H9 (cell line): ENCODE data around the gene CORO7. TPM values are rescaled to one million over a fixed set of nuclear protein-coding genes. Genes with fewer than 3 reads are reported as not detected.

Experiments used
- DNase-seq: peaks from one replicate; pipeline ENCODE4 v3.0.0-alpha.2; 2017
- H2AFZ ChIP-seq: one replicate; pipeline ENCODE4 v1.6.1; 2013; ENCODE audit warnings: mild to moderate bottlenecking, low read length, control low read depth, moderate library complexity
- H2AK5ac ChIP-seq: 2 replicates; pipeline ENCODE4 v1.6.1; 2013; ENCODE audit warnings: low read length, control low read depth, mixed read lengths; ENCODE audit not compliant: insufficient read length
- H2BK120ac ChIP-seq: one replicate; pipeline ENCODE4 v1.6.1; 2013; ENCODE audit warnings: low read depth, mild to moderate bottlenecking, low read length, control low read depth, inconsistent platforms; ENCODE audit not compliant: poor library complexity, severe bottlenecking
- H2BK12ac ChIP-seq: 2 replicates; pipeline ENCODE4 v1.6.1; 2013; ENCODE audit warnings: low read length, control low read depth, mixed read lengths, low read depth; ENCODE audit not compliant: insufficient read length
- H2BK15ac ChIP-seq: 2 replicates; pipeline ENCODE4 v1.6.1; 2013; ENCODE audit warnings: low read depth, low read length, control low read depth
- H2BK20ac ChIP-seq: one replicate; pipeline ENCODE4 v1.6.1; 2013; ENCODE audit warnings: low read depth, mild to moderate bottlenecking, low read length, control low read depth, inconsistent platforms; ENCODE audit not compliant: poor library complexity, severe bottlenecking
- H2BK5ac ChIP-seq: 2 replicates; pipeline ENCODE4 v1.6.1; 2013; ENCODE audit warnings: low read length, control low read depth, mixed read lengths; ENCODE audit not compliant: insufficient read length
- H3K14ac ChIP-seq: 2 replicates; pipeline ENCODE4 v1.6.1; 2013; ENCODE audit warnings: low read length, control low read depth; ENCODE audit not compliant: insufficient read depth
- H3K18ac ChIP-seq: 2 replicates; pipeline ENCODE4 v1.6.1; 2013; ENCODE audit warnings: low read depth, mild to moderate bottlenecking, mixed read lengths, low read length, control low read depth; ENCODE audit not compliant: insufficient read length
- H3K23ac ChIP-seq: 2 replicates; pipeline ENCODE4 v1.6.1; 2013; ENCODE audit warnings: low read length, control low read depth, mixed read lengths, low read depth; ENCODE audit not compliant: insufficient read length
- H3K23me2 ChIP-seq: 2 replicates; pipeline ENCODE4 v1.6.1; 2013; ENCODE audit warnings: low read depth, mild to moderate bottlenecking, mixed read lengths, low read length, control low read depth; ENCODE audit not compliant: insufficient read length, poor library complexity, severe bottlenecking
- H3K27ac ChIP-seq: 2 replicates; pipeline ENCODE4 v1.5.1; 2013; ENCODE audit warnings: low read length, control low read depth, mixed read lengths, low read depth; ENCODE audit not compliant: insufficient read length
- H3K27me3 ChIP-seq: 2 replicates; pipeline ENCODE4 v1.6.1; 2013; ENCODE audit warnings: low read length, control low read depth, inconsistent platforms; ENCODE audit not compliant: insufficient read depth
- H3K4ac ChIP-seq: 2 replicates; pipeline ENCODE4 v1.6.1; 2013; ENCODE audit warnings: low read depth, mild to moderate bottlenecking, control low read depth, inconsistent platforms, low read length, moderate library complexity
- H3K4me1 ChIP-seq: 2 replicates; pipeline ENCODE4 v1.6.1; 2013; ENCODE audit warnings: low read length, control low read depth, inconsistent platforms; ENCODE audit not compliant: insufficient read depth
- H3K4me2 ChIP-seq: 2 replicates; pipeline ENCODE4 v1.6.1; 2013; ENCODE audit warnings: low read length, control low read depth, mixed read lengths; ENCODE audit not compliant: insufficient read length, insufficient read depth
- H3K56ac ChIP-seq: 2 replicates; pipeline ENCODE4 v1.6.1; 2013; ENCODE audit warnings: low read depth, mild to moderate bottlenecking, mixed read lengths, low read length, control low read depth; ENCODE audit not compliant: insufficient read length
- H3K79me1 ChIP-seq: 2 replicates; pipeline ENCODE4 v1.6.1; 2013; ENCODE audit warnings: low read depth, mild to moderate bottlenecking, moderate library complexity, low read length, control low read depth, inconsistent platforms; ENCODE audit not compliant: insufficient read depth, poor library complexity, severe bottlenecking
- H3K79me2 ChIP-seq: 2 replicates; pipeline ENCODE4 v1.6.1; 2013; ENCODE audit warnings: low read length, control low read depth, inconsistent platforms; ENCODE audit not compliant: insufficient read depth
- H3K9ac ChIP-seq: 2 replicates; pipeline ENCODE4 v1.6.1; 2013; ENCODE audit warnings: low read length, control low read depth, mixed read lengths; ENCODE audit not compliant: insufficient read length; ENCODE audit errors: extremely low read depth
- H3K9me3 ChIP-seq: one replicate; pipeline ENCODE4 v1.6.1; 2013; ENCODE audit warnings: low read depth, low read length, inconsistent platforms; ENCODE audit not compliant: control insufficient read depth
- H3T11ph ChIP-seq: one replicate; pipeline ENCODE4 v1.6.1; 2013; ENCODE audit warnings: mild to moderate bottlenecking, low read length, control low read depth, inconsistent platforms
- H4K20me1 ChIP-seq: one replicate; pipeline ENCODE4 v1.6.1; 2013; ENCODE audit not compliant: control insufficient read depth, insufficient read length, insufficient read depth
- H4K5ac ChIP-seq: 2 replicates; pipeline ENCODE4 v1.6.1; 2013; ENCODE audit warnings: low read depth, mild to moderate bottlenecking, mixed read lengths, low read length, control low read depth; ENCODE audit not compliant: insufficient read length
- H4K8ac ChIP-seq: replicated peaks from 2 replicates; pipeline ENCODE4 v1.6.1; 2013; ENCODE audit warnings: low read length, control low read depth, mixed read lengths, low read depth; ENCODE audit not compliant: insufficient read length
- H4K91ac ChIP-seq: 2 replicates; pipeline ENCODE4 v1.6.1; 2013; ENCODE audit warnings: low read depth, mild to moderate bottlenecking, moderate library complexity, mixed read lengths, low read length, control low read depth; ENCODE audit not compliant: insufficient read length
- H3K27ac Mint-ChIP-seq, 3 experiments: 2 replicates in 2 of 3; 3 replicates in 1 of 3; pipeline ENCODE4 v1.8.0; 2020 to 2021; ENCODE audit warnings: mixed read lengths in 3 of 3, mild to moderate bottlenecking in 1 of 3, moderate library complexity in 1 of 3
- H3K27me3 Mint-ChIP-seq: 2 replicates; pipeline ENCODE4 v1.8.0; 2021; ENCODE audit warnings: low read depth, mild to moderate bottlenecking, moderate library complexity, mixed read lengths
- H3K36me3 Mint-ChIP-seq, 3 experiments: 2 replicates in 2 of 3; 3 replicates in 1 of 3; pipeline ENCODE4 v1.8.0; 2020 to 2021; ENCODE audit warnings: low read depth in 3 of 3, mixed read lengths in 3 of 3; ENCODE audit not compliant: insufficient read depth in 1 of 3
- H3K4me1 Mint-ChIP-seq, 2 experiments: 2 replicates each; pipeline ENCODE4 v1.8.0; 2020; ENCODE audit warnings: mixed read lengths in 2 of 2
- H3K4me3 Mint-ChIP-seq, 2 experiments: 2 replicates in 1 of 2; 3 replicates in 1 of 2; pipeline ENCODE4 v1.8.0; 2020 to 2021; ENCODE audit warnings: mild to moderate bottlenecking in 2 of 2, mixed read lengths in 2 of 2, moderate library complexity in 1 of 2
- H3K9me3 Mint-ChIP-seq, 2 experiments: 2 replicates in 1 of 2; 3 replicates in 1 of 2; pipeline ENCODE4 v1.8.0; 2020; ENCODE audit warnings: mild to moderate bottlenecking in 2 of 2, mixed read lengths in 2 of 2, moderate library complexity in 1 of 2
- WGBS: extraction: QIAGEN DNeasy Blood & Tissue Kit; methylation state at CpG from one replicate; pipeline ENCODE4 v1.1.7; 2013; ENCODE audit warnings: missing lambda C conversion rate, low lambda C conversion rate, mixed read lengths; ENCODE audit not compliant: insufficient read length; ENCODE audit errors: extremely low coverage; 5-methylcytosine and 5-hydroxymethylcytosine counted together
- total RNA-seq: library from RNA; stranded (reverse); gene quantifications from 2 replicates; pipeline ENCODE4 v1.2.1, GENCODE V29; 2021
- TF ChIP-seq, protein P1 (sequence below): fragments of 200-600 bp; sonication (generic); conservative IDR thresholded peaks from 3 replicates; pipeline ENCODE4 v1.8.0; 2021; ENCODE audit warnings: antibody characterized with exemption, mild to moderate bottlenecking

CORO7 gene
- total RNA-seq, 1 experiment from 2014 or later: 38.4 TPM

DNA sequence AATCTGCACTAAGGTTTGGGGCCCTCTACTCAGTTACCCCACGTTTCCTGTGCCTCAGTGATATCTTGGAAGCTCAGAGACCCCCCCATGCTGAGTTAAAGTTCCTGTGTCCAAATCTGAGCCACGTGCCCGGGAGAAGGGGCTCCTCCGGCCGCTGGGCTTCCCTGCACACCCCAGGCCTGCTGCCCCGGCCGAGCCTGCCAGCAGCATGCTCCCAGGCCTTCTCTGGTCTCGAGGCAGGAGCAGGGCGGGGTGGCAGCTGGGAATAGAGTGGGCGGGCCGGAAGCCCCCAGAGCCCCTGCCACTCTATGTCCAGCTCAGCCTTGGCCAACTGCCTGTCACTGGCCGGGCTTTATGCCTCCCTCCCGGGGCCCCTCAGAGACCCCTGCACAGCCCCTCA lies 50.4 kb downstream of the CORO7 start:
- H4K5ac ChIP-seq: no peak overlapping the region
- H3K4me2 ChIP-seq: no peak overlapping the region
- no peaks in the 10 kb centered on the region for H3K9me3 ChIP-seq
- no peak overlapping the region for H3T11ph ChIP-seq
- Mint-ChIP-seq H3K4me1 (peaks cover under 1 to 4% of the 10 kb centered on the region in 2 experiments; a peak in 2 of 4 replicates), H3K4me3 (no peak overlapping the region), H3K9me3 (no peaks in the 10 kb centered on the region), H3K27ac (no peak overlapping the region; a peak in 2 of 7 replicates), H3K36me3 (no peaks in the 10 kb centered on the region; a peak in 1 of 7 replicates), H3K27me3 (no peaks in the 10 kb centered on the region)
- H3K23ac ChIP-seq: no peak overlapping the region
- H3K14ac ChIP-seq: no peak overlapping the region
- H2BK12ac ChIP-seq: no peak overlapping the region
- H2BK5ac ChIP-seq: no peak overlapping the region
- H3K23me2 ChIP-seq: no peaks in the 10 kb centered on the region
- no peak overlapping the region for H2AFZ ChIP-seq
- no peak overlapping the region for H3K4ac ChIP-seq
- H3K27me3 ChIP-seq: no peaks in the 10 kb centered on the region
- H4K91ac ChIP-seq: no peak overlapping the region
- H3K56ac ChIP-seq: no peak overlapping the region
- no CpG with 5 or more reads among the region's 13 CpGs for WGBS
- H3K79me2 ChIP-seq: no peaks in the 10 kb centered on the region
- no peak overlapping the region for H3K9ac ChIP-seq
- no peaks in the 10 kb centered on the region for H3K4me1 ChIP-seq
- no peak overlapping the region for H3K27ac ChIP-seq
- no peak overlapping the region for H2BK20ac ChIP-seq
- no peaks in the 10 kb centered on the region for H3K79me1 ChIP-seq
- no peaks in the 10 kb centered on the region for H4K20me1 ChIP-seq
- TF ChIP-seq, protein P1, sequence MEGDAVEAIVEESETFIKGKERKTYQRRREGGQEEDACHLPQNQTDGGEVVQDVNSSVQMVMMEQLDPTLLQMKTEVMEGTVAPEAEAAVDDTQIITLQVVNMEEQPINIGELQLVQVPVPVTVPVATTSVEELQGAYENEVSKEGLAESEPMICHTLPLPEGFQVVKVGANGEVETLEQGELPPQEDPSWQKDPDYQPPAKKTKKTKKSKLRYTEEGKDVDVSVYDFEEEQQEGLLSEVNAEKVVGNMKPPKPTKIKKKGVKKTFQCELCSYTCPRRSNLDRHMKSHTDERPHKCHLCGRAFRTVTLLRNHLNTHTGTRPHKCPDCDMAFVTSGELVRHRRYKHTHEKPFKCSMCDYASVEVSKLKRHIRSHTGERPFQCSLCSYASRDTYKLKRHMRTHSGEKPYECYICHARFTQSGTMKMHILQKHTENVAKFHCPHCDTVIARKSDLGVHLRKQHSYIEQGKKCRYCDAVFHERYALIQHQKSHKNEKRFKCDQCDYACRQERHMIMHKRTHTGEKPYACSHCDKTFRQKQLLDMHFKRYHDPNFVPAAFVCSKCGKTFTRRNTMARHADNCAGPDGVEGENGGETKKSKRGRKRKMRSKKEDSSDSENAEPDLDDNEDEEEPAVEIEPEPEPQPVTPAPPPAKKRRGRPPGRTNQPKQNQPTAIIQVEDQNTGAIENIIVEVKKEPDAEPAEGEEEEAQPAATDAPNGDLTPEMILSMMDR: no peak
- no peak overlapping the region for H2BK15ac ChIP-seq
- DNase-seq: no peak
- H2BK120ac ChIP-seq: no peak overlapping the region
- no peak overlapping the region for H2AK5ac ChIP-seq
- H3K18ac ChIP-seq: no peak overlapping the region
- H4K8ac ChIP-seq: no peak overlapping the region
